HCT116 (cell line): ENCODE results near the gene NXN. TPM values are rescaled to one million over a fixed set of nuclear protein-coding genes. Genes with fewer than 3 reads are reported as not detected.
A peak's percentile ranks its signal among the peaks of the same experiment; 100 is the strongest.

Source experiments
- ATAC-seq: fragments of 200-7000 bp; cut with Tn5 transposase; 2 replicates; pipeline ENCODE4 v1.9.1; 2020; ENCODE audit warnings: mild to moderate bottlenecking, moderate library complexity
- Bru-seq: library from RNA; stranded (reverse); fragments of 400-500 nt; gene quantifications from one replicate; lab custom pipeline; 2021; lab: Mats Ljungman, UMichigan
- BruChase-seq, 2 experiments: library from RNA; stranded (reverse); fragments of 400-500 nt; gene quantifications; one replicate each; lab custom pipeline; 2021; lab: Mats Ljungman, UMichigan
- BruUV-seq: library from RNA; stranded (reverse); fragments of 400-500 nt; replicated peaks from 2 replicates; lab custom pipeline; 2021; lab: Mats Ljungman, UMichigan
- CTCF ChIA-PET: fragments of 300-600 bp; sonication (Branson Sonifier 250); formaldehyde crosslinking; loops from one replicate; lab custom pipeline; 2021; ENCODE audit warnings: antibody characterized with exemption; lab: Charles Lee
- POLR2A ChIA-PET: fragments of 300-600, 350-600 bp; sonication (Branson Sonifier 250); formaldehyde crosslinking; loops from one replicate; lab custom pipeline; 2021; ENCODE audit warnings: antibody characterized with exemption; lab: Charles Lee
- RAD21 ChIA-PET, 2 experiments: fragments of 300-600 bp; sonication (Branson Sonifier 250); formaldehyde crosslinking; loops; one replicate each; lab custom pipeline; 2023; ENCODE audit warnings: low total read pairs in 2 of 2; ENCODE audit not compliant: uncharacterized antibody in 2 of 2, unreplicated experiment in 2 of 2, low non-redundant PET in 1 of 2; lab: Charles Lee
- DNase-seq: peaks from one replicate; pipeline ENCODE4 v3.0.0-alpha.2; 2010; ENCODE audit warnings: low read depth, low spot score
- H2AFZ ChIP-seq: fragments of 200-600 bp; shearing (Covaris generic), sonication (generic); 2 replicates; pipeline ENCODE4 v1.6.1; 2017; ENCODE audit warnings: low read depth, mixed run types, mixed read lengths, antibody characterized with exemption, low read length; ENCODE audit not compliant: poor library complexity, severe bottlenecking
- H3K27ac ChIP-seq: 2 replicates; pipeline ENCODE4 v1.5.1; 2012; ENCODE audit warnings: low read depth, low read length
- H3K27me3 ChIP-seq: fragments of 200-600 bp; sonication (generic); 2 replicates; pipeline ENCODE4 v1.6.1; 2016; ENCODE audit warnings: mixed run types, low read length, mixed read lengths; ENCODE audit not compliant: insufficient read depth
- H3K36me3 ChIP-seq, 2 experiments: fragments of 200-500 bp in 1 of 2; fragments of 200-600 bp in 1 of 2; sonication (Bioruptor generic) in 1 of 2; sonication (generic) in 1 of 2; 2 replicates each; pipeline versions ENCODE4 v1.5.1 to v1.6.1; 2014 to 2016; ENCODE audit warnings: low read length in 2 of 2, inconsistent platforms in 1 of 2, mixed read lengths in 1 of 2, mixed run types in 1 of 2; ENCODE audit not compliant: insufficient read depth in 2 of 2, control insufficient read depth in 1 of 2
- H3K4me1 ChIP-seq, 2 experiments: fragments of 200-600 bp in 1 of 2; sonication (generic) in 1 of 2; 2 replicates each; pipeline versions ENCODE4 v1.5.1 to v1.6.1; 2012 to 2017; ENCODE audit warnings: low read length in 2 of 2, inconsistent platforms in 1 of 2, mild to moderate bottlenecking in 1 of 2, mixed read lengths in 1 of 2, mixed run types in 1 of 2, moderate library complexity in 1 of 2; ENCODE audit not compliant: insufficient read depth in 2 of 2, control insufficient read depth in 1 of 2
- H3K4me2 ChIP-seq: fragments of 200-600 bp; sonication (generic); 2 replicates; pipeline ENCODE4 v1.6.1; 2017; ENCODE audit warnings: mixed run types, low read length, mixed read lengths
- H3K4me3 ChIP-seq, 2 experiments: fragments of 200-600 bp in 1 of 2; sonication (generic) in 1 of 2; replicated peaks in 1 of 2; 2 replicates each; pipeline ENCODE4 v1.5.1; 2011 to 2016; ENCODE audit warnings: low read length in 2 of 2, control low read depth in 1 of 2, low read depth in 1 of 2, mild to moderate bottlenecking in 1 of 2, mixed read lengths in 1 of 2, mixed run types in 1 of 2
- H3K79me2 ChIP-seq: fragments of 200-600 bp; sonication (generic); 2 replicates; pipeline ENCODE4 v1.6.1; 2017; ENCODE audit warnings: mild to moderate bottlenecking, mixed run types, low read length, moderate library complexity, mixed read lengths; ENCODE audit not compliant: insufficient read depth
- H3K9ac ChIP-seq: fragments of 200-600 bp; sonication (generic); 2 replicates; pipeline ENCODE4 v1.6.1; 2016; ENCODE audit warnings: low read length, mixed read lengths
- H3K9me2 ChIP-seq: fragments of 200-600 bp; sonication (generic), shearing (Covaris generic); 2 replicates; pipeline ENCODE4 v1.6.1; 2017; ENCODE audit warnings: mixed run types, mild to moderate bottlenecking, moderate library complexity; ENCODE audit not compliant: insufficient read depth
- H3K9me3 ChIP-seq, 2 experiments: fragments of 200-500 bp in 1 of 2; fragments of 200-600 bp in 1 of 2; sonication (Bioruptor generic) in 1 of 2; sonication (generic) in 1 of 2; 2 replicates each; pipeline ENCODE4 v1.6.1; 2014 to 2017; ENCODE audit warnings: low read length in 2 of 2, mixed read lengths in 2 of 2, inconsistent platforms in 1 of 2, low read depth in 1 of 2, mild to moderate bottlenecking in 1 of 2, mixed run types in 1 of 2, moderate library complexity in 1 of 2; ENCODE audit not compliant: control insufficient read depth in 1 of 2, insufficient read depth in 1 of 2
- H4K20me1 ChIP-seq: fragments of 200-600 bp; sonication (generic), shearing (Covaris generic); 2 replicates; pipeline ENCODE4 v1.6.1; 2017; ENCODE audit warnings: mixed run types, mild to moderate bottlenecking, moderate library complexity; ENCODE audit not compliant: insufficient read depth
- CBX3 ChIP-seq: IDR thresholded peaks from 2 replicates; pipeline ENCODE4 v1.6.1; 2012; ENCODE audit warnings: low read depth
- CEBPB ChIP-seq: IDR thresholded peaks from 2 replicates; pipeline ENCODE4 v1.6.1; 2012; ENCODE audit warnings: low read depth
- EGR1 ChIP-seq: IDR thresholded peaks from 2 replicates; pipeline ENCODE4 v1.6.1; 2012; ENCODE audit warnings: low read depth
- EZH2 ChIP-seq: fragments of 200-600 bp; sonication (generic); IDR thresholded peaks from 2 replicates; pipeline ENCODE4 v1.6.1; 2017; ENCODE audit warnings: antibody characterized with exemption, mixed run types
- EZH2phosphoT487 ChIP-seq: fragments of 200-600 bp; IDR thresholded peaks from 2 replicates; pipeline ENCODE4 v1.6.1; 2018; ENCODE audit warnings: antibody characterized with exemption, borderline replicate concordance
- JUND ChIP-seq: IDR thresholded peaks from 2 replicates; pipeline ENCODE4 v1.6.1; 2012
- POLR2A ChIP-seq: IDR thresholded peaks from 2 replicates; pipeline ENCODE4 v1.7.0; 2011; ENCODE audit warnings: borderline replicate concordance; ENCODE audit not compliant: insufficient read depth, insufficient read length; ENCODE audit errors: extremely low read depth
- POLR2AphosphoS5 ChIP-seq: IDR thresholded peaks from 2 replicates; pipeline ENCODE4 v1.6.1; 2011; ENCODE audit warnings: mild to moderate bottlenecking, low read depth, low read length, moderate library complexity
- RAD21 ChIP-seq: IDR thresholded peaks from 2 replicates; pipeline ENCODE4 v1.6.1; 2012; ENCODE audit warnings: low read depth, mild to moderate bottlenecking
- SIN3A ChIP-seq: IDR thresholded peaks from 2 replicates; pipeline ENCODE4 v1.6.1; 2012; ENCODE audit warnings: low read depth
- SP1 ChIP-seq: IDR thresholded peaks from 2 replicates; pipeline ENCODE4 v1.6.1; 2012; ENCODE audit warnings: low read depth
- TCF7L2 ChIP-seq: IDR thresholded peaks from 2 replicates; pipeline ENCODE4 v1.7.0; 2011; ENCODE audit warnings: borderline replicate concordance, inconsistent platforms; ENCODE audit not compliant: insufficient read depth, insufficient read length; ENCODE audit errors: extremely low read depth
- YY1 ChIP-seq: IDR thresholded peaks from 2 replicates; pipeline ENCODE4 v1.6.1; 2011; ENCODE audit warnings: low read length, low read depth, moderate library complexity, mild to moderate bottlenecking; ENCODE audit not compliant: insufficient replicate concordance; ENCODE audit errors: extremely low read depth
- ZNF274 ChIP-seq: fragments of 200-500 bp; sonication (Bioruptor generic); IDR thresholded peaks from 2 replicates; pipeline ENCODE4 v1.6.1; 2014; ENCODE audit warnings: mild to moderate bottlenecking, low read depth, low read length, inconsistent platforms
- intact Hi-C: fragments of 100-400 bp; cut with micrococcal nuclease; formaldehyde crosslinking; loops from 2 replicates; pipeline ENCODE4 v1.10.0; 2022
- long read RNA-seq: library from polyadenylated mRNA; unstranded; transcript quantifications from one replicate; pipeline ENCODE4 v2.0.0, GENCODE V29; 2021; ENCODE audit not compliant: unreplicated experiment
- polyA plus RNA-seq: library from polyadenylated mRNA; unstranded; fragments of >200 nt; gene quantifications from 2 replicates; pipeline ENCODE4 v1.2.1, GENCODE V29; 2012; ENCODE audit warnings: missing spikeins
- total RNA-seq: library from RNA; stranded (reverse); gene quantifications from one replicate; pipeline ENCODE4 v1.2.1, GENCODE V29; 2021; ENCODE audit not compliant: unreplicated experiment
- TF ChIP-seq, protein P1 (sequence below): IDR thresholded peaks from 2 replicates; pipeline ENCODE4 v1.6.1; 2012
- TF ChIP-seq, protein P2 (sequence below), 3 experiments: fragments of 200-600 bp in 1 of 3; sonication (generic) in 1 of 3; IDR thresholded peaks in 2 of 3; conservative IDR thresholded peaks in 1 of 3; 2 replicates each; pipeline ENCODE4 v1.5.1; 2012 to 2017; ENCODE audit warnings: low read depth in 2 of 3, low read length in 2 of 3, antibody characterized with exemption in 1 of 3, borderline replicate concordance in 1 of 3, control low read depth in 1 of 3, mild to moderate bottlenecking in 1 of 3, mixed read lengths in 1 of 3, mixed run types in 1 of 3, moderate library complexity in 1 of 3; ENCODE audit not compliant: insufficient read depth in 1 of 3

Gene NXN
- total RNA-seq (83.7 TPM), Bru-seq, nascent RNA (percentile 72 among the genes with signal in this experiment), BruChase-seq, experiment 1, labeled RNA remaining after a 6-hour chase (percentile 76 among the genes with signal in this experiment), BruChase-seq, experiment 2, labeled RNA remaining after a 2-hour chase (percentile 72 among the genes with signal in this experiment)
- 60.7 and 64.7 TPM in 2 replicates for polyA plus RNA-seq
- long read RNA-seq, transcript NXN-204 (2 exons, 1,047 nt): minor isoform, 11 of 177 reads
- long read RNA-seq, transcript NXN-201 (8 exons, 3,036 nt): major isoform, 112 of 177 reads
- long read RNA-seq, partial matches to known transcripts: 24 of 177 reads
- long read RNA-seq, other reads (novel, unspliced or antisense): 29 of 177 reads

DNA sequence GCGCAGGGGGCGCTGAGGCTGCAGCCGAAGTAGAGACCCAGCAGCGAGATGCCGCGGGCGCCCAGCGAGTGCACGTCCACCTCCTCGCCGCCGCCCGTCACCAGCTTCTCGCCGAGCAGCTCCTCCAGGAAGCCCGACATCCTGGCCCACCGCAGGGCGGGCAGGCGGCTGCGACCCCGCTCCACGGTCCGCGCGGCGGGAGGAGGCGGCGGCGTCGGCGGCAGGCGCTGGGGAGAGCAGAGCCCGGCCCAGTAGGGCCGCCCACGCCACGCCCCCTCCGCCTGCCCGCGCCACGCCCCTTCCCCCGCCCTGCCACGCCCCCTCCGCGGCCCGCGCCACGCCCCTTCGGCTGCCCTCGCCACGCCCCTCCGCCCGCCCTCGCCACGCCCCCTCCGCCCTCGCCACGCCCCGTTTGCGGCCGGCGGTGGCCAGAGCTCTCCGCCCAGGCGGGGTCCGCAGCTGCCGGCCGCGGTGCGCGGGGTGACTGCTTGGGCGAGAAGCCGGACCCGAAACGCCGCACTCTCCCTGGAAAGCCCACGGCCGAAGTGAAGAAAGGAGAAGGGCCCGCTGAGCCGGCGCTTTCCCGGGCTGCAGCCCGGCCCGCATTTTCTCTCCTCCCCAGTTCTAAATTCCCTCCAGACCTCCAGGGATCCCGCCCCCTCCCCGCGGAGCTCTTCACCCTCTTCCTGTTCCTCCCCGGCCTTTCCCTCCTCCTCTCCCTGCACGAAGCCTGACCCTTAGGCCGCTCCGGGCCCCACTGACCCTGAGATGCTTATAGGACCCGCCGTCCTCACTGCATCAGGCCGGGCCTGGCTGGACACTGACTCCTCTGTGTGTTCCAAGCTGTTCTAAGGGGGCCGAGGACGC lies at the start of gene NXN:
Gene NXN, minus strand, starts transcription at position 238 of the 867 bp plus-strand sequence.
- Histone ChIP-seq H2AFZ (no peak within 1 kb of the TSS), H3K9ac (peak within 1 kb of the TSS; percentile 85), H3K36me3 (no peaks in the 10 kb centered on the region), H3K4me2 (peak within 1 kb of the TSS; percentile 96), H3K79me2 (peaks cover 41% of the 10 kb centered on the region), H3K27me3 (no peaks in the 10 kb centered on the region), H3K4me3 (peak within 1 kb of the TSS; percentile 66 to 85), H3K9me3 (no peaks in the 10 kb centered on the region), H3K27ac (peak within 1 kb of the TSS; percentile 76), H3K9me2 (no peaks in the 10 kb centered on the region), H4K20me1 (no peaks in the 10 kb centered on the region; the same call in 1 of the 2 replicates), H3K4me1 (peaks cover 18 to 51% of the 10 kb centered on the region in 2 experiments)
- TF ChIP-seq EGR1 (no peak; the same call in 1 of the 2 replicates), ZNF274 (no peak), JUND (no peak), YY1 (no peak), POLR2AphosphoS5 (peak; percentile 85), SP1 (peak; percentile 46; the same call in 1 of the 2 replicates), TCF7L2 (no peak), POLR2A (peak; percentile 37), RAD21 (peak; percentile 49), EZH2 (no peak), CEBPB (no peak), SIN3A (no peak), CBX3 (no peak), EZH2phosphoT487 (no peak)
- TF ChIP-seq, protein P1, sequence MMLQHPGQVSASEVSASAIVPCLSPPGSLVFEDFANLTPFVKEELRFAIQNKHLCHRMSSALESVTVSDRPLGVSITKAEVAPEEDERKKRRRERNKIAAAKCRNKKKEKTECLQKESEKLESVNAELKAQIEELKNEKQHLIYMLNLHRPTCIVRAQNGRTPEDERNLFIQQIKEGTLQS: no peak
- TF ChIP-seq, protein P2, sequence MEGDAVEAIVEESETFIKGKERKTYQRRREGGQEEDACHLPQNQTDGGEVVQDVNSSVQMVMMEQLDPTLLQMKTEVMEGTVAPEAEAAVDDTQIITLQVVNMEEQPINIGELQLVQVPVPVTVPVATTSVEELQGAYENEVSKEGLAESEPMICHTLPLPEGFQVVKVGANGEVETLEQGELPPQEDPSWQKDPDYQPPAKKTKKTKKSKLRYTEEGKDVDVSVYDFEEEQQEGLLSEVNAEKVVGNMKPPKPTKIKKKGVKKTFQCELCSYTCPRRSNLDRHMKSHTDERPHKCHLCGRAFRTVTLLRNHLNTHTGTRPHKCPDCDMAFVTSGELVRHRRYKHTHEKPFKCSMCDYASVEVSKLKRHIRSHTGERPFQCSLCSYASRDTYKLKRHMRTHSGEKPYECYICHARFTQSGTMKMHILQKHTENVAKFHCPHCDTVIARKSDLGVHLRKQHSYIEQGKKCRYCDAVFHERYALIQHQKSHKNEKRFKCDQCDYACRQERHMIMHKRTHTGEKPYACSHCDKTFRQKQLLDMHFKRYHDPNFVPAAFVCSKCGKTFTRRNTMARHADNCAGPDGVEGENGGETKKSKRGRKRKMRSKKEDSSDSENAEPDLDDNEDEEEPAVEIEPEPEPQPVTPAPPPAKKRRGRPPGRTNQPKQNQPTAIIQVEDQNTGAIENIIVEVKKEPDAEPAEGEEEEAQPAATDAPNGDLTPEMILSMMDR (IDR thresholded peaks at IDR 0.05 in 2 of 3, conservative IDR thresholded peaks at IDR 0.05 in 1 of 3; ENCODE audit: borderline replicate concordance in 1 of 3, insufficient read depth in 1 of 3, low read depth in 2 of 3, low read length in 2 of 3): no peak
- no TSS peak for BruUV-seq
- ChIA-PET CTCF (interaction anchor here (0.9 to 3.9 kb wide), 13 partner anchors 17 to 568 kb away, joined by 3 to 87 read pairs (median 6); partner anchors contain the start of genes TIMM22 and VPS53), RAD21 (interaction anchor here (0.7 to 2.5 kb wide), 9 partner anchors 17 to 198 kb away, joined by 3 to 14 read pairs (median 4); partner anchors contain the start of genes GLOD4 (in 1 of the 2), MRM3 (in 1 of the 2) and TIMM22 (in 1 of the 2)), POLR2A (interaction anchor here (0.8 to 1.9 kb wide), 7 partner anchors 10 to 184 kb away, joined by 3 to 7 read pairs (median 3); partner anchors contain the start of gene TIMM22)
- intact Hi-C loops: loop anchor here (1.0 to 5.0 kb wide), 3 partner anchors 100 to 567 kb away; partner anchors contain the start of gene VPS53
- DNase-seq (no peak), ATAC-seq (peak; percentile 82)
